HUES48 (cell line): ENCODE results near the gene UGT1A10.
"Not testable (repeated sequence)": the region's sequence is repeated elsewhere in the genome, so short reads cannot be mapped to it uniquely, and the experiment has no call there.

Experiments used
- H3K27ac ChIP-seq: one replicate; pipeline ENCODE4 v1.7.0; 2013; ENCODE audit warnings: low read depth, low read length, inconsistent platforms
- H3K27me3 ChIP-seq: 2 replicates; pipeline ENCODE4 v1.6.1; 2013; ENCODE audit warnings: mild to moderate bottlenecking, low read length; ENCODE audit not compliant: control insufficient read depth, insufficient read depth
- H3K36me3 ChIP-seq: 2 replicates; pipeline ENCODE4 v1.6.1; 2013; ENCODE audit warnings: low read length; ENCODE audit not compliant: control insufficient read depth, insufficient read depth
- H3K4me1 ChIP-seq: 2 replicates; pipeline ENCODE4 v1.6.1; 2013; ENCODE audit warnings: mild to moderate bottlenecking, low read length; ENCODE audit not compliant: control insufficient read depth, insufficient read depth
- H3K4me3 ChIP-seq: 2 replicates; pipeline ENCODE4 v1.5.1; 2013; ENCODE audit warnings: mild to moderate bottlenecking, low read depth, low read length
- H3K9ac ChIP-seq: 2 replicates; pipeline ENCODE4 v1.6.1; 2013; ENCODE audit warnings: mild to moderate bottlenecking, low read depth, low read length, moderate library complexity
- H3K9me3 ChIP-seq: 2 replicates; pipeline ENCODE4 v1.6.1; 2013; ENCODE audit warnings: low read length; ENCODE audit not compliant: control insufficient read depth, insufficient read depth

Gene UGT1A10

DNA sequence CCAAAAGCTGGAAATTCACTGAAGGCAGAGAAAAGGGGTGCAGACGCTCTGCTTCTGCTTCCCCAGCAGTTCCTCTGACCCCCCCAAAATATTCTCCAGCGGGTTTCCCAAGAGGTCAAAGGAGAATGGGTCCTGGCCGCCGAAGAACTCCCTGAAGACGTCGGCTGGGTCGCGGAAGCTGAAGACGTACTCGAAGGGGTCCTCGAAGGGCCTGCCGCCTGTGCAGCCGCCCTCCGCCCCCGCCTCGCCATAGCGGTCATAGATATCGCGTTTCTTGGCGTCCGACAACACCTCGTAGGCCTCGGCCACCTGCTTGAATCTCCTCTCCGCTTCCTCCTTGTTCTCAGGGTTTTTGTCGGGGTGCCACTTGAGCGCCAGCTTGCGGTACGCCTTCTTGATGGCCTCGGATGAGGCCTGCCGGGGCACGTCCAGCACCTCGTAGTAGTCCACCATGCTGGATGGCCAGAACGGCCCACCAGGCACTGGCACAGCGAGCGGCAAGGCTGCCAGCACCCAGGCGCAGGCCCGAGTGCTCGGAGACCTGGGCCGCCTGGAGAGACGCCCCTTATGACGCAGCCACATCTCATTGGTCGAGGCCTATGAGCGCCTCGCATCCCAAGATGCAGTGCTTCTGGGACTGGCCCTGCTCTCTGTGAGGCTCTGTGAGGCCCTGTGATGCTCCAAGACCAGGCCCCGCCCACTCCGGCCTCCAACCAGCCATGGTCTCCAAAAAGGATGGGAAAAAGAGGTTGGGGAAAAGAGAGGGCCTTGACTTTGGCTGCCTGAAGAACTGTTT, 107.4 kb downstream of the UGT1A10 start:
- no peak overlapping the region for H3K4me3 ChIP-seq
- no peaks in the 10 kb centered on the region for H3K27me3 ChIP-seq
- H3K9ac ChIP-seq = no peak overlapping the region
- peaks cover 12% of the 10 kb centered on the region for H3K9me3 ChIP-seq
- H3K4me1 ChIP-seq = no peaks in the 10 kb centered on the region
- no peak overlapping the region for H3K27ac ChIP-seq
- H3K36me3 ChIP-seq = no peaks in the 10 kb centered on the region

DNA sequence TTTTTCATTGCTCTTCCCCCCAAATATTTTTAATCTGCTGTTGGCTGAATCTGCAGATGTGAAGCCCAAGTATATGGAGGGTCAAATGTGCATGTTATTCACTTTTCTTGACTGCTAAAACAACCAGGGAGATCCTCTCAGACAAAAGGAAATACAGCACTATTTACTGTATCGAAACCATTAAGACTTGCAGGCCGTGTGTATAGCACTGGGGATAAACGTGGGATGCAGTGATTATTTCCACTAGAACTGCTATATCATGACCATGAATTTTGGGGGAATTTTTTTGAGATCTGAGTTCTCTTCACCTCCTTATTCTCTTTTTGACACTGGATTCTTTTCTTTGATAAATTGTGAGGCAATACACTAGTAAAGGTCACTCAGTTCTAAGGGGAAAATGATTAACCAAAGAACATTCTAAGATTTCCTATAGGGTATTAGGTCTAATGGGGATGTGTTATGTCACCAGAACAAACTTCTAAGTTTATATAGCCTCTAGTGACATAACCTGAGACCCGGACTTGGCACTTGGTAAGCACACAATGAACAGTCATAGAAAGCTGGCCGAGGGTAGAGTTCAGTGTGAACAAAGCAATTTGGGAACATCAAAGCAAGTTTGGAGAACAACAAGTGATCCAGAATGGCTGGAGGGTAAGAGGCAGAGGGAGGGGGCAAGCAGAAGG, 109.0 kb downstream of the UGT1A10 start:
- Histone ChIP-seq H3K9me3 (peaks cover 20% of the 10 kb centered on the region), H3K27ac (no peak overlapping the region), H3K9ac (no peak overlapping the region), H3K4me1 (no peaks in the 10 kb centered on the region), H3K36me3 (no peaks in the 10 kb centered on the region), H3K27me3 (no peaks in the 10 kb centered on the region), H3K4me3 (no peak overlapping the region)

DNA sequence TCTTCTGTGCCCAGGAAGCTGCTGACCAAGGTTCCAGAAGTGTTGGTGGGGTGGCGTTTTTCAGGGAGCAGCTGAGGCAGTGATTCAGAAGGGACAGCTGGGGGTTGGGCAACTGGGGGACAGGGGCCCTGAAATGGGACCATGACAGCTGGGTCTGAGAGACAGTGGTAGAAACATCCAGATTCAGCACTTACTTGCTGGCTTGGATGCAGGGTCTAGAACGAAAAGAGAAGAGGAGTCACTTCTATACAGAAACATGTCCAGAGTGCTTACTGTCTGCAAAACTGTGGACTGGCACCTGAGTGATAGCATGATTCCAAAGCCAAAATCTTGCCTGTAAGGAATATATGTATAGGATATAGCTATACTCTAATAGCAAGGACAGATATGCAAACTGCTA, 109.6 kb downstream of the UGT1A10 start:
- not testable (repeated sequence) for H3K27me3 ChIP-seq, H3K9ac ChIP-seq, H3K4me1 ChIP-seq, H3K4me3 ChIP-seq, H3K27ac ChIP-seq, H3K36me3 ChIP-seq
- H3K9me3 ChIP-seq = peaks cover 26% of the 10 kb centered on the region

DNA sequence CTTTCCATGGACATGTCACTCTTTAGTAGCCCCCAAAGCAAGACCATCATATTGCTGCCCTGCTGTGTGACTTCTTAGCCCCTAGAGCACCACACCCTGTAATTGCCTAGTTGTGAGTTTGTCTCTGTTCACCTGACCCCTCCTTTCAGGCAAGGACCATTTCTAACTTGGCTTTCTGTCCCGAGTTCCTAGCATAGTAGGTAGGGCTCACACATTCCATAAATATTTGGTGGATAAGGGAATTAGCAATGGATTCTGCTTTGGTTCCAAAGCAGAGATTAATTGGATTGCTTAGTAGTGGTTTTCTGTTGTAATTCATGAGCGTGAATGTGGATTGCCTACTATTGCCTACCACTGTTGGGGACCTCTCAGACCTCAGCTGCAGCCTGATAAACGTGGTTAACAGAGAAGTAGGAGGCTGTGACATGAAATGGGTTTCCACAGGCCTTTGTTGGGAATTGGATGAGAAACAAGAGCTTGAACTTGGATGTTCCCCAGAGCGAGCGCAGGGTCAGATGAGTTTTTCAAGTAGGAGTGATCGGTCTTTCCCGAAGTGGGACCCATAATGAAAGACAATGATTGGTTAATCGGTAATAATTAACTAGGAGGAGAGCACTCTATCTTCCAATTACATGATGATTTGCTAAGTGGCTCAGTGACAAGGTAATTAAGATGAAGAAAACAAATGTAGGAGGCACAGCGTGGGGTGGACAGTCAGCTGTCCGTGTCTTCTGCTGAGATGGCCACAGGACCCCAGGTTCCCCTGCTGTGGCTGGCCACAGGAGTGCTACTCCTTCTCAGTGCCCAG, 110.4 kb downstream of the UGT1A10 start:
- Histone ChIP-seq H3K36me3 (no peaks in the 10 kb centered on the region), H3K9me3 (peaks cover 34% of the 10 kb centered on the region), H3K4me3 (no peak overlapping the region), H3K27me3 (no peaks in the 10 kb centered on the region), H3K27ac (no peak overlapping the region), H3K9ac (no peak overlapping the region), H3K4me1 (no peaks in the 10 kb centered on the region)

DNA sequence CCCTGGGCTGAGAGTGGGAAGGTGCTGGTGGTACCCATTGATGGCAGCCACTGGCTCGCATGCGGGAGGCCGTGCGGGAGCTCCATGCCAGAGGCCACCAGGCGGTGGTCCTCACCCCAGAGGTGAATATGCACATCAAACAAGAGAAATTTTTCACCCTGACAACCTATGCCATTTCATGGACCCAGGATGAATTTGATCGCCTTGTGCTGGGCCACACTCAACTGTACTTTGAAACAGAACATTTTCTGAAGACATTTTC, 111.0 kb downstream of the UGT1A10 start:
- H3K4me3 ChIP-seq = no peak overlapping the region
- no peaks in the 10 kb centered on the region for H3K4me1 ChIP-seq
- H3K27ac ChIP-seq = no peak overlapping the region
- H3K27me3 ChIP-seq = no peaks in the 10 kb centered on the region
- H3K36me3 ChIP-seq = no peaks in the 10 kb centered on the region
- H3K9ac ChIP-seq = no peak overlapping the region
- H3K9me3 ChIP-seq = peaks cover 32% of the 10 kb centered on the region

DNA sequence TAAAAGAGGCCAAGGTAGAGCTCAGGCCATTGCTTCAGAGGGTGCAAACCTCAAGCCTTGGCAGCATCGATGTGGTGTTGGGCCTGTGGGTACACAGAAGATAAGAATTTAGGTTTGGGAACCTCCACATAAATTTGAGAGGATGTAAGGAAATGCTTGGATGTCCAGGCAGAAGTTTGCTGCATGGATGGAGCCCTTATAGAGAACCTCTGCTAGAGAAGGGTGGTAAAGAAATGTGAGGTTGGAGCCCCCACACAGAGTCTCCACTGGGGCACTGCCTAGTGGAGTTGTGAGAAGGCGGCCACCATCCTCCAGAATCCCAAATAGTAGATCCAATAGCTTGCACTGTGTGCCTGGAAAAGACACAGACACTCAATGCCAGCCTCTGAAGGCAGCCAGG, 114.4 kb downstream of the UGT1A10 start:
- not testable (repeated sequence) for H3K27ac ChIP-seq, H3K4me3 ChIP-seq, H3K36me3 ChIP-seq, H3K9ac ChIP-seq, H3K4me1 ChIP-seq, H3K27me3 ChIP-seq
- H3K9me3 ChIP-seq = peaks cover 28% of the 10 kb centered on the region

DNA sequence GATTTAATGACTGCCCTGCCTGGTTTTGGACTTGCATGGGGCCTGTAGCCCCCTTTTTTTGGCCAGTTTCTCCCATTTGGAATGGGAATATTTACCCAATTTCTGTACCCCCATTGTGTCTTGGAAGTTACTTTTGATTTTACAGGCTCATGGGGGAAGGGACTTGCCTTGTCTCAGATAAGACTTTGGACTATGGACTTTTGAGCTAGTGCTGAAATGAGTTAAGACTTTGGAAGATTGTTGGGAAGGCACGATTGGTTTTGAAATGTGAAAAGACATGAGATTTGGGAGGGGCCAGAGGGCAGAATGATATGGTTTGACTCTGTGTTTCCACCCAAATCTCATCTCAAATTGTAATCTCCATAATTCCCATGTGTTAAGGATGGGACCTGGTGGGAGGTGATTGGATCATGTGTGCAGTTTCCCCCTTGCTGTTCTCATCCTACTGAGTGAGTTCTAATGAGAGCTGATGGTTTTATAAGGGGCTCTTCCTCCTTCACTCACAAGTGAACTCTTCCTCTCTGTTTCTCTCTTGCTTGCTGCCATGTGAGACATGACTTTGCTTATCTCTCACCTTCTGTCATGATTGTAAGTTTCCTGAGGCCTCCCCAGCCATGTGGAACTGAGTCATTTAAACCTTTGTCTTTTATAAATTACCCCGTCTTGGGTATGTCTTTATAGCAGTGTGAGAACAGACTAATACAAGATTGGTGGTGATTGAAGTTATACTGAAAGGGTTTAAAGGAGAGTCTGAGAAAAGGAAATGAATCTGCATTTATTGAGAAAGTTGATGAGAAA, 115.2 kb downstream of the UGT1A10 start:
- not testable (repeated sequence) for H3K4me3 ChIP-seq, H3K27me3 ChIP-seq, H3K9ac ChIP-seq, H3K27ac ChIP-seq, H3K36me3 ChIP-seq, H3K4me1 ChIP-seq
- H3K9me3 ChIP-seq = peaks cover 28% of the 10 kb centered on the region

DNA sequence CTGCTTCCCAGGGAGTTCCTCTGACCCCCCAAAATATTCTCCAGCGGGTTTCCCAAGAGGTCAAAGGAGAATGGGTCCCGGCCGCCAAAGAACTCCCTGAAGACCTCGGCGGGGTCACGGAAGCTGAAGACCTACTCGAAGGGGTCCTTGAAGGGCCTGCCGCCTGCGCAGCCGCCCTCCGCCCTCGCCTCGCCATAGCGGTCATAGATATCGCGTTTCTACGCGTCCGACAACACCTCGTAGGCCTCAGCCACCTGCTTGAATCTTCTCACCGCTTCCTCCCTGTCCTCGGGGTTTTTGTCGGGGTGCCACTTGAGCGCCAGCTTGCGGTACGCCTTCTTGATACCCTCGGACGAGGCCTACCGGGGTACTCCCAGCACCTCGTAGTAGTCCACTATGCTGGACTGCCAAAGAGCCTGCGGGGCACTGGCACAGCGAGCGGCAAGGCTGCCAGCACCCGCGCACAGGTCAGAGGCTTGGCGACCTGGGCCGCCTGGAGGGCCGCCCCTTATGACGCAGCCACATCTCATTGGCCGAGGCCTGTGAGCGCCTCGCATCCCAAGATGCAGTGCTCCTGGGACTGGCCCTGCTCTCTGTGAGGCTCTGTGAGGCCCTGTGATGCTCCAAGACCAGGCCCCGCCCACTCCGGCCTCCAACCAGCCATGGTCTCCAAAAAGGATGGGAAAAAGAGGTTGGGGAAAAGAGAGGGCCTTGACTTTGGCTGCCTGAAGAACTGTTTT, 118.8 kb downstream of the UGT1A10 start:
- no peaks in the 10 kb centered on the region for H3K36me3 ChIP-seq
- no peak overlapping the region for H3K4me3 ChIP-seq
- H3K4me1 ChIP-seq = no peaks in the 10 kb centered on the region
- peaks cover 26% of the 10 kb centered on the region for H3K9me3 ChIP-seq
- no peak overlapping the region for H3K9ac ChIP-seq
- no peaks in the 10 kb centered on the region for H3K27me3 ChIP-seq
- H3K27ac ChIP-seq = no peak overlapping the region

DNA sequence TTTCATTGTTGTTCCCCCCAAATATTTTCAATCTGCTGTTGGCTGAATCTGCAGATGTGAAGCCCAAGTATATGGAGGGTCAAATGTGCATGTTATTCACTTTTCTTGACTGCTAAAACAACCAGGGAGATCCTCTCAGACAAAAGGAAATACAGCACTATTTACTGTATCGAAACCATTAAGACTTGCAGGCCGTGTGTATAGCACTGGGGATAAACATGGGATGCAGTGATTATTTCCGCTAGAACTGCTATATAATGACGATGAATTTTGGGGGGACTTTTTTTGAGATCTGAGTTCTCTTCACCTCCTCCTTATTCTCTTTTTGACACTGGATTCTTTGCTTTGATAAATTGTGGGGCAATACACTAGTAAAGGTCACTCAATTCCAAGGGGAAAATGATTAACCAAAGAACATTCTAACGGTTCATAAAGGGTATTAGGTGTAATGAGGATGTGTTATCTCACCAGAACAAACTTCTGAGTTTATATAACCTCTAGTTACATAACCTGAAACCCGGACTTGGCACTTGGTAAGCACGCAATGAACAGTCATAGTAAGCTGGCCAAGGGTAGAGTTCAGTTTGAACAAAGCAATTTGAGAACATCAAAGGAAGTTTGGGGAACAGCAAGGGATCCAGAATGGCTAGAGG, 120.3 kb downstream of the UGT1A10 start:
- no peaks in the 10 kb centered on the region for H3K4me1 ChIP-seq
- no peaks in the 10 kb centered on the region for H3K36me3 ChIP-seq
- H3K27me3 ChIP-seq = no peaks in the 10 kb centered on the region
- no peak overlapping the region for H3K27ac ChIP-seq
- H3K9me3 ChIP-seq = peaks cover 21% of the 10 kb centered on the region
- H3K4me3 ChIP-seq = no peak overlapping the region
- no peak overlapping the region for H3K9ac ChIP-seq

DNA sequence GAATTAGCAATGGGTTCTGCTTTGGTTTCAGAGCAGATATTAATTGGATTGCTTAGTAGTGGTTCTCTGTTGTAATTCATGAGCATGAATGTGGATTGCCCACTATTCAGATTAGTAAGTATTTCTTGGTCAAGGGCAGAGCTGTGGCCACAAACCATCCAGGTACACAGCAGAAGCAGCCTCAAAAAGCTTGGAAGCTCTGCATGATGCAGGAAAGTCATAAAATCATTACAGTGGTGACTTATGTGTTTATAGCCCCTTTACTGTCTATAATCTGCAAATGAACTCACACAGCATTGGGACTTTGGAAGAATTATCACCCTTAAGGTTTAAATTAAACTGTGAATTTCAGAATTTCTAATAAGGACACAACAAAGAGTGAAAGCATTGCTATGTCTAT, 121.9 kb downstream of the UGT1A10 start:
- H3K9me3 ChIP-seq = peaks cover 19% of the 10 kb centered on the region
- H3K9ac ChIP-seq = no peak overlapping the region
- H3K27me3 ChIP-seq = no peaks in the 10 kb centered on the region
- no peaks in the 10 kb centered on the region for H3K36me3 ChIP-seq
- no peak overlapping the region for H3K27ac ChIP-seq
- no peaks in the 10 kb centered on the region for H3K4me1 ChIP-seq
- no peak overlapping the region for H3K4me3 ChIP-seq
